CD4-positive, alpha-beta T cell treated with Interleukin-4 for 1 hour (primary cell): ENCODE results near the gene RTRAF.

Experiments
- DNase-seq, 2 donors: peaks; one replicate each; pipeline ENCODE4 v3.0.0-alpha.2; 2020 to 2022

Gene RTRAF

DNA sequence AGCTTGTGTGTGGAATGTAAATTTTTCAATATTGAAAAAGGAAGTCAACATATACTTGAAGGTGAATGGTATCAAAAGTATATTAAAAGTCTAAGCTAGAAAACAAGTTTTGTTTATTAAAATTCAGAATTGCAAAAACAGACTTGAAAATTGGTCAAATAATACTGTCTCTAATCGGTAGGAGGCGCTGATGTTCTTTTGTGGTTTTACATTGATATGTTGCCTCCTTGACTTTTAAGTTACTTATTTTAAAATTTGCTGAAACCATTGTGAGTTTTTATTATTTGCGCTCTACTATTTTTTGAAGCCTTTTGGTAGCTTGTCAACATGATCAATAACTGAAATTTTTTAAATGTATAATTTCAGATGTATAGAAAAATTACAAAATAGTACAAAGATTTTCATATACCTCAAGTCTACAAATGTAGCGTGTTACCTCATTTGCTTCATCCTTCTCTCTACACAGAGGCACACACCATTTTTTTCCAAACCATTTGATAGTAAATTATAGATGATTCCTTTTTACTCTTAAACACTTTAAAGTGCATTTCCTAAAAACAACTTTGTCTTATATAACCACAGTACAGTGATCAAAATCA, 6.9 kb downstream of the RTRAF start:
- DNase-seq = peak in 1 of 2 donors; percentile 64

DNA sequence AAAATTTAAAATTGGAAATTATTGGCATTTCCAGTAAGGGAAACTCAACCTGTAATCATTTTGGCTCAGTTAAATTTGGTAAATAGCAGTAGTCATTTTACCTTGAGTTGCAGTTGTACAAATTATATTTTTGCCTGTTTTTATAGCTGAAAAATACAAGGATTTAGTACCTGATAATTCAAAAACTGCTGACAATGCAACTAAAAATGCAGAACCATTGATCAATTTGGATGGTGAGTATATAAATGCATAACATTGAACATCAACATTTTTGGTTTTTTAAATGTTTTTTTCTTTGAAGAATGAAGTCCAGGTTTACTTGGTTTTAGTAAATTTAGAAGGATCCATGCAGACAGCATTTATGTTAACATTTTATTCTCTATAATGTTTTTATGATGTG, 9.0 kb downstream of the RTRAF start:
- no peak for DNase-seq

GRCh38 chr14:51999084-51999483, 9.7 kb downstream of the RTRAF start:
- DNase-seq = no peak

DNA sequence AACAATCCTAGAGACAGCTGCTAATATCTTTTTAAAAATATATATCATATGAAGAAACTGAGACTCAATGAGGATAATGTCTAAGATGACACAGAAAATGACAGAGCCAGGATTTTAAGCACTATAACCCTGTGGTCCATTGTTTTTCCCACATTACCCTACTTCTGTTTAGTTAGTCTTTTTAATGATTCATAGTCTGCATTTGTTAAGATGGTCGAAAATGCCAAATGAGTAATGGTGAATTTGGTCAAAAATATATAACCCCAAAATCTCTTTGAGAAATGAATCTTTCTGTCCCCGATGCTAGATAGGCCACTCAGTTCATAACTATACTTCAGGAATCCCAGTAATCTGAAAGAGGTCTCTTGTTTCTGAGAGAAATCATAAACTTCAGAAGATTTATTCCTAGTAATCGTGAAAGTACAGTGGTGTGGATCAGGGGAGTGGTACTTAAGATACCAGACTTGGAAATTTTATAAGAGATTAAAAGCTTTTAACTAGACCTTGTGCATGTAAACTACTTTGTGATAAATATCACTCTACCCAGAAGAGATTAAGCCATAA, 10.8 kb downstream of the RTRAF start:
- no peak for DNase-seq

DNA sequence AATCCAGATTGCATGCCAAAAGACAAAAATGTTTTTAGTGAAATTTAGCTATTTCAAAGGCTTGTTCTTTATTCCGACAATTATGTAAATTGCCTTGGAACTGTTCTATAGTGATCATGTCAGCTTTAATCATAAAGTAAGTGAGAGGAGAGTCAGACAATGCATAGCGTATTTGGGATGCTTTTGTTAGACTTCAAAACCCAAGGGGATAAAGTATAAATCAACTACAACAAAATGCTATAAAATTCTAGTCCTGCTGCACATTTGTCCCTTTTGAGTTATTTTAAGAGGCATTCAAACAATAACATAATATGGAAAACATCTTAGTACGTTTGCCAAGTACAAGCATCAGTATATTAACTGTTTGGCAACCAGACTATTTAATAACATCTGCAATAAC, 11.3 kb downstream of the RTRAF start:
- no peak for DNase-seq

DNA sequence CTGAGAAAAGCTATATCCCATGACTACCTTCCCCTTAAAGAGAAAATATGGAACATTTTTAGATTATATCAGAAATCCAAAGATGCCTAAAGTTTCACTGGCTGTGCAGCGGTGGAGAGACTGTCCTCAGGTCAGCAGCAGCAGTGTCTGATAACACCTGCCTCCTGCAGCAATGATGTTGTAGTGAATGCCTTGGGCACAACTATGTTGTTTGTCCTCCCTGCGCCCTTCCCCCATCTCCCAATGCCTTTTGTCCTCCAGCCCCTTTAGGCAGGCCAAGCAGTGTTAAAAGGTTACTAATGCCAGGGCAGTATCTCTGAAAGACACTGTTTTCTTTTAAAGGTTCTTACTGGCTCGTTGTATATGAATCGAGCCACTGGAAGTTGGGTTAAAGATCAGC, 13.2 kb downstream of the RTRAF start:
- no peak for DNase-seq

DNA sequence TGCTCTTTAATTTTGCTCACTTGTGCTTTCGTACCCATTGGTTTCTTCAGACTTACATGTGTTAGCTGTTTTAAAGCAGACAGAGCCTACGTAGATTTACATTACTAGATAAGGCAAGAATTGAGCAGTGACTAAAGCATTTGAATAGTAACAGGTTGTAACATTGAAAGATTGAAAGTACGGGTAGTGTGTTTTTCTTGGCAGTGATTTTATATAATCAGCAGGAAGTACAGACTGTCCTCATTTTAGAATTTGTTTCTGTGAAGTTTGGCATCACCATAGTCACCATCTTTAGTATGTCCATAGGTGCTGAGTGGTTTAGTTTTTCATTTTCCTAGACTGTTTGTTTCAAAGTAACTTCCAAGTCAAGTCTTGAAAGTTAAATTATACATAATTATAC, 14.0 kb downstream of the RTRAF start:
- DNase-seq = no peak

GRCh38 chr14:52005625-52006024, 16.3 kb downstream of the RTRAF start:
- no peak for DNase-seq

GRCh38 chr14:52006361-52006760, 17.0 kb downstream of the RTRAF start:
- DNase-seq = no peak

- DNase-seq = no peak
Observed at GRCh38 chr14:52007211-52007610, 17.9 kb downstream of the RTRAF start.

- no peak for DNase-seq
Observed at GRCh38 chr14:52007637-52008036, 18.3 kb downstream of the RTRAF start.

DNA sequence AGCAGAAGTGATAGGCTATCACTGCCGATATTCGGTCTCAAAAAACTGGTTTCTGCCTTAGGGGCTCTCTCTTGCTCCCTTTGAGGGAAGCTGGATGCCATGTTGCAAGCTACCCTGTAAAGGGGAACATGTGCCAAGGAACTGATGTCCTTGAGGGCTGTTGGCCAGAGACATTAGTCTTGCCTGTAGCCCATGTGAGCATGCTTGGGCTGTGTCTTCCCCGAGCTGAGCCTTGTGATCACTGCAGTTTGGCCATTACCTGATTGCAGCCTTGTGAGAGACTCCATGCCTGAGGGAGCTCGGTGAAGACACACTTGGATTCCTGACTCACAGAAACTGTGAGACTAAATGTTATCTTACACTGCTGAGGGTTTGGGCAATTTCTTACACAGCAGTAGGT, 18.8 kb downstream of the RTRAF start:
- DNase-seq = no peak

GRCh38 chr14:52010173-52010693, 20.9 kb downstream of the RTRAF start:
- no peak for DNase-seq

DNA sequence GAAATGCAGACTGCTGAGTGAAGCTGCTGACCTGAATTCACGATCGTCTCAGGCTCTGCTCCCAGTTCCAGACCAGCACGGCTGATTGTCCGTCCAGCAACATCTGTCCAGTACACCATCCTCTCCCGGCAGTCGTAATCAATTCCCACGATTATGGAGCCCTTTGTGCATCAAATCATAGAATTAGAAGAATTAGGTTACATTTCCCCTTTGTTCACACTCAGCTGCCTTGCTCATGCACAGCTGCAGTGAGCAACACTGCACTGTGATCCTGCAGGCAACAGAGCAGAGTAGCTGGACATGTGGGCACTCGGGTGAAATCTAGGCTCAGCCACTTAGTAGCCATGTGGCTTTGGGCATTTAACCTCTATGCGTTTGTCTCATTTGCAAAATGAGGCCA, 22.2 kb downstream of the RTRAF start:
- no peak for DNase-seq

- no peak for DNase-seq
Observed at GRCh38 chr14:52012635-52013034, 23.3 kb downstream of the RTRAF start.

- no peak for DNase-seq
Observed at GRCh38 chr14:52013984-52014600, 24.7 kb downstream of the RTRAF start.

DNA sequence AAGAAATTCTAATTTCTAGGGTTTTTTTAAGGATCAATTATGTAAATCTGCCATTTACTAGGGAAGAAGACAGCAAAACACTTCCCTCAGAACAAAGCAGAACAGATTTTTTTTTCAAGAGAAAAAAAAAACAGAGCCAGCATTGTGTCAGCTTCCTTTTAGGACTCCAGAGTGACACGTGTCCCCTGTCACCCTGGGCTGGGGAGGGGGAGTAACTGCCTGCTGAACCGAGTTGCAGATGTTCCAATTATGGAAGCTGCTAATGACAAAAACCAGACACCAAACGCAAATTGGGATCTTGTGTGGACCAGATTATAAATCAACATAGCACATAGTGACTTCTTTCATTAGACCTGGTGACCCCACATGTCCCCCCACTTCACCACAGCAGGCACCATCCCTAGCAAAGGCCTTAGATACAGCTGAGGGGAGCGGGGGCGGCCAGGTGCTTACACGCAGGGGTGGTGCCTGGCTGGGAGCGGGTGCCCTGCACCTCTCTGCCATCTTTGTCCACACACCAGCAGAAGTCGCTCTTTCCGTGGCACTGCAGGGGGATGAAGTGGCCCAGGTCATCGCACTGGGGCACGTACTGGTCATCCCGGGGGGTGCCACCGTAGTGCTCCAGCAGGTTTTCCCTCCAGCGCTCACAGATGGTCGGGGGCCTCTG, 25.4 kb downstream of the RTRAF start:
- DNase-seq = no peak

DNA sequence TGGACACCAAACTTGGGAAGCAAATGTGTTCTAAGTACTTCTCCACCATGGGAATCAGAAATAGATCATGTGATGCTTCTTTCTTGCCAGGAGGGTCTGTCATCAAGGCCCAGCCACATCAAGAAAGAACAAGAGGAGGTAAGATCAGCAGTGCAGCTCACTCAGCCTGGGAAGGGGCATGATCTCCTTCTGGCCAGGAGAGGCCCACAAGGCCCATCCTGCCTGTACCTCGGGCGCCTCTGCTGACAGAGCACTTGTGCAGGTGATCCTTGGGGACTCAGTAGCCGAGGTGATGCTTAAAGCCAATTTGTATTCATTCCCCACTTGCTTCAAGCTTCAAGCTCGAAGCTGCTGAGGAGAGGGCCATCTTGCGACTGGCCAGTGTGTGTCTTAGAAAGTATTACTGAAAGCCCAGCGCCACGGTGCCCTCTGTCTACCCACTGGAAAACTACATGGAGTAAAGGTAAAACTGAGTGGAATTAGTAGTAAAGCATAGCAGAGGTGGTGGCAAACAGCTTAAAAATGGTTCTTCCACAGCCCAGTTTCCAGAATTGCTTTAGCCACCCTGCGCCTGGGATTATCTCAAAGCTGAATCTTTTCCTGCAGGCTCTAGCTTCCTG, 26.2 kb downstream of the RTRAF start:
- no peak for DNase-seq

GRCh38 chr14:52018252-52018651, 28.9 kb downstream of the RTRAF start:
- DNase-seq = no peak

GRCh38 chr14:52018970-52019369, 29.6 kb downstream of the RTRAF start:
- no peak for DNase-seq

DNA sequence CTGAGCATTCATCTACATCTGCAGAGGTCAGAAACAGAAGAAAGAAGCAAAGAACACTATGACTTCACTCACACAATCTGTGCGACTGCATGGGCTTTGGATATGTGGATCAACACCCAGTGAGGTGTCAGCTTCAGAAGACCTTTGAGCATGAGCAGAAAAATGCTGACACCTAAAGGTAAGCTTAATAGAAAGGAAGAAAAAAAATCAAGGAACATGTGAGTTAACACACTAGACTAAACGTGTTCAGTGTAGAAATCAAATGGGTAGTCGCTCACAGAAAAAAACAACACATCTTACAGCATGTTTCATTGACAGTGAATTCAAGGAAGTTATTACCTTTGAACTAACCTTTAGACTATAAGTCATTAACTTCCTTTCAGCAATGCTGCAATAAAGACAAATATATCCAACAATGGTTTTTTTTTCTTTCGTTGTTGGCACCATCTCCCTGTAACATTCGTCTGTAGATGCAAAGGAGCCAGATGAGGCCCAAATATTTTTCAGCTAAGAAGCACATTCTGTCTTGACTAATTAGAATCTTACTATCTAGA, 30.9 kb downstream of the RTRAF start:
- DNase-seq = no peak

DNA sequence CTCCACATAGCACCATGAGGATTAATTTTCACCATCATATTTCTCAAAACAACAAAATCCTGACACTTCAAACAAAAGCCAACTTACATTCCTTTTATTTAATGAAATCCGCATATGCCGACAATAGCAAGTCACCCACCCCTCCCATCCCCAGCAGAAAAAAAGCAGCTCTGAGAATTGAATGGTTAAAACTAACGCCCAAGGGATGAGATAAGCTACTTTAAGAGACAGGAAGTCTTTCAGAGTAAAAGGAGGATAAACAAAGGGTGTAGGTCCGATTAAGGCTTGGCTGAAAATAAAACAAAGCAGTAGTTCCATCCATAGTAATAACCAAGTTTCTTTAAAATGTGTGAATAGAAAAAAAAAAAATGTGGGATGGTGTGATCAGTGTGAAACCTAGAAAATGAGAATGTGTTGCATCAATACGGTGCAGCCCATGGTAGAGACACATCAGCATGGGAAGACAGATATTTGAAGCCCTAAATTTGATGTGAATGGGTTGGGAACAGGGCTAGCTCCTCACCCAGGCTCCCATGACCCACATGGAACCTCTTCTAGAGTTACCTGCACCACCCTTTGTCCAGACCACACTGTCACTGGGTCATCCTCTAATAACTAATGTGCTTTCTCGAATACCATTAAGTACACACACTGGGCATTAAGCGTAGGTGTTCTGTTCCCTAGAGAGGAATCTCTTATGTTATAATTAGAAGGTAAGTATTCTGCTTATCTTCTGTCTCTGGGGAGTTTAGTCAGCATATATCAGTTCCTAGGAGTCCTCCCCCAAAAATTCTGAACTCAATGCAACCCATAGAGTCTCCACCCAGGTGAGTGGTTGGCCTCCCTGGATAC, 31.7 kb downstream of the RTRAF start:
- no peak for DNase-seq
